NCI-H128 (cell line): ENCODE data around the gene ZNF132.
"Not testable (repeated sequence)": the region's sequence is repeated elsewhere in the genome, so short reads cannot be mapped to it uniquely, and the experiment has no call there.

Experiments used
- DNase-seq: peaks from one replicate; lab custom pipeline; 2025; ENCODE audit not compliant: unreplicated experiment; lab: John Stamatoyannopoulos, UW

Gene ZNF132

DNA sequence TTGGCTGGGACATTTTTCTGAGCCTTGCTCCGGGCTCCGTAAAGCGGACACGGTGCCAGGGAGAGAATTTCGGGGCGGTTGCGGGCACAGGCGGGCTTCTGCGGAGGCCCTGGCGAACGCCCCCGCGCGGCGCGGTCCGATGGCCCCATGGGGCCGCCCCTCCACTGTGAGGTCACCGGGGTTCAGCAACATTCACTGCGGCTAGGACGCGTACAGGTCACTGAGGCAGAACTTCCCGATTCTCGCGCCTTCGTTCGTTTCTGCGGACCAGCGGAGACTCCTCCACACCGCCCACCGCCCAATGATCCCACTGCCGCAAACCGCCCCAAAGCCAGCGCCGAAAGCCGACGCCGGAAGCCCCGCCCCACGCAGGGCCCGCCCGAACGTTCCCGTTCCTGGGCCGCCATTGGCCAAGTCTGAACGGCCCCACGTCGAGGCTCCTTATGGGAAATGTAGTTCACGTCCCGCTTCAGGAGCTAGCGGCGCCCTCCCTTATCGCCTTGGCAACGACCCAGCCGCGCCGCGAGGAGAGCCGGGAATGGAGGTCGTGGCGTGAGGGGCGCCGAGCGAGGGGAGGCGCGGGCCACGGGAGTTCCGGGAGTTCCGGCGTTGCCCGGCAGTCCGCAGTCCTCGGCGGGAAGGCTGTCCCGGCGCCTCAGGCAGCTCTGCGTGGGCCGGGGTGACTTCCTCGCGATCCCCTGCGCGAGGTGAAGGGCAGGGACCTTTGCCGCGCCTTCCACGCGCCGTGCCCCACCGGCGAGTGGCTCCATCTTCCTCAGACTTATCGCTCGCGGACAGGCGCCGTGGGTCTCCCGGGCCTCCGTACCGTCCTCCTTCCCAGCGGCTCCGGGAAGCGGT is 31.6 kb downstream of the ZNF132 start, which contains the start of gene ZNF584:
Gene ZNF584 (plus strand): TSS at position 498 of the 858 bp plus-strand sequence. CDS start 499 bp downstream, outside the sequence.
- peak; percentile 96 for DNase-seq

- no peak for DNase-seq
Measured at GRCh38 chr19:58407658-58408151, 32.2 kb downstream of the ZNF132 start.

DNA sequence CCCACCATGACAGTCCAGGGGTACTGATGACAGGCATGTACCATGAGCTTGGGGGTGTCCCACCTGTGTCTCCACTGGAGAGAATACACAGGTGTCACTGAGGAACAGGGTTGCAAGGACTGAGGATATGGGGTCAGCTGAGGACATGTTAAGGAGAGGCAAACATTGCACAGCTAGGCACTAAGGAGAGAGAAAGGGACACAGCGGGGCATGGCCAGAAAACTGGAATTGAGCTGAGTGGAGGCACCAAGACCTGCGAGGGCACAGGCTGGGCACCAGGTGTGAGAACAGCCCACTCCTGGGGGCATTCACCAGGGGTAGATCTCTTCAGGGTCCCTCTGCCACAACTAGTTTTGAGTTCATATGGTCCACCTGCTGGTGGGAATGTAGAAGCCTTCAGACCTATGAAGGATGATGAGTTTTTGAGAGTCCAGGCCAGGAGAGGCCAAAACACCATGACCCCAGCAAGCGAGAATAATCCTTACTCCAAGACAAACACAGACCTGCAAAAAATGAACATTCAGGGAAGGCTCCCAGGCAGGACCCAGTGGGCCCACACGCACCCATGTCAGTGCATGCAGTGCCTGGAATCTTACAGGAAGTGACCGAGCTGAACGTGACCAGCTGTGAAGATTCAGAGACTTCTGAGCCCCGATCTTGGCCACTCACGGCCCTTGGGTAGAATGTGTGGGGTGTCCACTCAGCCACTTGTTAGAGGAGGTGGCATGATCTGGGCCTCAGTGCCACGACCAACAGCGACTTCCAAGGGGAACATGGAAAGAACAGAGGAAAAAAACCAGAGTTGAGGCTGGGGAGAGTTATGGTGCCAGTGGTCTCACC is 32.9 kb downstream of the ZNF132 start:
- no peak for DNase-seq

- DNase-seq: not testable (repeated sequence)
Measured at GRCh38 chr19:58403920-58404478, 36.0 kb downstream of the ZNF132 start.

- no peak for DNase-seq
Measured at GRCh38 chr19:58401840-58402421, 38.0 kb downstream of the ZNF132 start.

DNA sequence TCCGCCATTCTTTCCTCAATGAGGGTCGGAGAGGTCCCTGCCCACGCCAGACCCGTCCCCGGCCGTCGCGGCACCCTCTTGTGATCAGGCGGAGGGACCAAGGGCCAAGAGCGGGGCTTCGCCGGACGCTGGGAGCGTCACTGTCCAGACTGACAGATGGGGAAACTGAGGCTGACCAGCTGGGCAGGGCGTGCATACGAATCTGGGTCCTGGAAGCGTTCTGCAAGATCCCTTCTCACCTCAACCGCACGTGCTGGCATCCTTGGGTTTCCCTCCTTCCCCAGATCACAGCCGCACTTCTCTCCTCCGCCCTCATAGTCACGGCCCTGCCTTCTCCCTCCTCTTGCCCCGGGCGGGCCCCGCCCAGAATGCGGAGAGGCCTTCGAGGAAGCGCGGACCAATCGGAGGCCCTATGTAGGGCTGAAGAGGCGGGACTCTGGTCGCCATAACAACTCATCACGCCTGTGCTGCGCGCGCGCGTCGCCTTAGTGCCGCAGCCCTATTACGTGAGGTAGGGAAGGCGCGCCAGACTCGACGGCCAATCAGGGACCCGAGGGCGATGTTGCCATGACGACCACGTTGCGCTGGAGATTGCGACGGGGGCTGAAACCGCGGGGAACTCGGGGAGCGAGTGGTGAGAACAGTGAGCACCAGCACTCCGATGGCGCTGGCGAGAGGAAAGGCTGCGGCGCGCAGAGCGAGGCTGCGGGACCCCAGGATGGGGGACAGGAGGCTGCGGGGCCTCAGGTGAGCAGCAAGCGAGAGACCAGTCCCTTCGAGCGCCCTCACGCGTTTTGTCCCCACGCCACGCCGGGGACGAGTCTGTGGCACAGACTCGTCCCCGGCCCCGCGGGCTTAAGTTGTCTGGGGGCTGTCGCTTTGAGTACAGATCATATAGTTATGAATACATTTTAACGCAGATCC is 38.8 kb downstream of the ZNF132 start:
- DNase-seq: peak; percentile 98

- no peak for DNase-seq
Measured at GRCh38 chr19:58400316-58400915, 39.5 kb downstream of the ZNF132 start.

DNA sequence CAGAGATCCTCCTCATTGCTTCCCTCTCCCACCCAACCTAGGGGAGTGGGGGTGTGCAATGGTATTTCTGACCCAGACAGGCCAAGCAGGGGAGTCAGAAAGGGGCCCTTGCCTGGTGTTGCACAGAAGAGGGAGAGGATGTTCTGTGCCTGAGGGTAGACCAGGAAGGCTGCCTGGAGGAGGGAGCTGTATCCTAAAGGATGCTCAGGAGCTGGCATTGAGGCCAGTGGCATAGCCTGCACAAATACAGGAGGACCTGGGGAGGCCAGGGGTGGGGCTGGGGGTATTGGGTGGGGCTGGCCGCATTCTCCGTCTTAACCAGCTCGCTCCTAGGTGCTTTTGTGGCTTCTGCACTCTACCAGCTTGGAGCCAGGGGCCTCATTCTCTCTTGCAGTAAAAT is 40.0 kb downstream of the ZNF132 start:
- no peak for DNase-seq

GRCh38 chr19:58398545-58398944 is 41.4 kb downstream of the ZNF132 start:
- DNase-seq: no peak

GRCh38 chr19:58398087-58398486 is 41.9 kb downstream of the ZNF132 start:
- DNase-seq: no peak

DNA sequence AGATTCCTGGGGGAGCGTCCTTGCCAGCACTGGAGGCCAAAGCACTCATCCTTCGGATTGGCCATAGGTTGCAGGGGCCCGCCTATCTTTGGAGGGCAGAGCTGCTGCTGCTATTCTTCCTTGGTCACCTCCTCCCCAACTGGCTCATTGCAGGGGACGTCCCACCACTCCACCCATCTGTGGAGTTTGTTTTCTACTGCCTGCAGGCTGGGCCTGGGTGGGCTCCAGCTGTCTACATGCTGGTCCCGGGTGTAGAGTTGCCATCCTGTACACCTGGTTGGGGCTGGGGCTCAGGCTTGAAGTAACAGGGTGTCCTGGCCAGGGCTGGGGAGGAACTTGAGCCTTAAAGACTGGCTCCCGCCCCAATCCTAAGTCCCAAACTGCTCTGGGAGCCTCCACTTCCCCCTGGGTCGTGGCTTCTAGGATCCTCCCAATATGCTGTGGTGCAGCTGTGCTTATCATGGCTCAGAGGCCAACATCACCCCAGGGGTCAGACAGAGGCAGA is 42.4 kb downstream of the ZNF132 start:
- no peak for DNase-seq

- DNase-seq: no peak
Measured at GRCh38 chr19:58396691-58397532, 43.0 kb downstream of the ZNF132 start.

- DNase-seq: no peak
Measured at GRCh38 chr19:58395979-58396627, 43.9 kb downstream of the ZNF132 start.

DNA sequence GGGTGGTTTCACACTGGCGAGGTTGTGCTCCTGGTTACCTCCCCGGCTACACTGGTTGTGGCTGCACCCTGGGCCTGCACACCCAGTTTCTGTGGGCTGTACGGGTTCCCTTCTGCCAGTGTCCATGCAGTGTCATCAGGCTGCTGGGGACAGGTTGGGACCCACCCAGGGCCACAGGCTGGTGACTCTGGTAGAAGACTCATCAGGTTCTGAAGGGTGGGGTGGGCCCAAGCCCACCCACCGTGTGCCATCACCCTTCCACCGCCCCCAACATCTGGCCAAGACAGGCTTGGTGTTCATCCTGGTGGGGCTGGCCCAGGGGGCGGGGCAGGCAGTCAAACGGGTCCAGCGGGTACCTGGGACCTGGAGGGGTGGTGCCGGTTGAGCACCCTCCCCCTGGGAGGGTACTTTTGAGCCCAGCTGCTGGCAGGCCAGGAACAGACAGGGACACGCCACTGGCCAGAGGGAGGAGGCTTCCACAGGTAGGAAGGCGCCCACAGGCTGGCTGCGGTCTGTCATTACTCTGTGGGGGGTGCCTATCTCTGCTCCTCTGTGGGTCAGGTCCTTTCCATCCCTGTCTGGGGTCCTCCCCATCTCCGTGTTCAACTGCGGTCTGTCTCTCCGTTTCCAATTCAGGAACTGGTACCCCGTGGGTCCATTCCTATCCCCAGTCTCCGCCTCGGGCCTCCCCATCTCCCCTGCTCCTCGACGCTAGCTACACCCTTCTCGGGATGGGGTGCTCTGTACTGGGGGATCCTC is 44.6 kb downstream of the ZNF132 start, which contains the start of gene RNF225:
Gene RNF225 (plus strand): TSS at position 437 of the 759 bp plus-strand sequence. CDS start 434 bp downstream, outside the sequence.
- DNase-seq: no peak

- no peak for DNase-seq
Measured at GRCh38 chr19:58394821-58395219, 45.1 kb downstream of the ZNF132 start.

DNA sequence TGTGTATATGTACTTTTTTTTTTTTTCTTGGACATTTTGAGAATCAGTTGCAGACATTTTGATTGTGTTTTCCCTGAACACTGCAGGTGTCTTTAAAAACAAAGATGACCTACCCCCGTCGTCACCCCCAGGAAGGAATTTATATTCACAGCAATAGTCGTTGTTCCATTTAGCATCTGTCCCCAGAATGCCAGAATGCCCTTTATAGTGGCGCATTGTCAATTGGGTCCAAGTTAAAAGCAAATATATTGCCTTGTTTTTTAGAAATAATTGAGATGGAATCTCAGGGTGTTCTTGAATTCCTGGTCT is 46.3 kb downstream of the ZNF132 start:
- DNase-seq: no peak
